ENCODE results near the gene SLC25A21.

DNA sequence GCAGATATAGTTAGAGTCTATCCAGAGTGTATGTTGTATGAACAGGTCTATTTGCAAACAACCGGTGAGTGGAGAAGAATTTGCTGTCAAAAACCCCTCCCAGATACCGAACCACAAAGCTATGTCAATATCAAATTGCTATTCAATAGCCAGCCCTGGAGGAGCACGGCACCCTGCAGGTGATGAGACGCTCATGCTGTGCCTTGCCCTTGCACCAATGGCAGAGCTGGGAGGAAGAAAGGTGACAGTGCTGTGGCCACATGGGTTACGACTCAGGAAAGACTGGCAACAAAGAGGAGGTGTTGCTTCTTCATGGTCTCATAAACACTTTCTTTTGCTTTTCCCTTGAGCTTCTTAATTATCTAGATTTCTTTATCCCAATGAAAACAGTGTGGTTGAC is 455.0 kb downstream of the SLC25A21 start:
- TF ChIP-seq POLR2AphosphoS5 (IDR thresholded peaks at IDR 0.05): no peak
- TF ChIP-seq, protein P1, sequence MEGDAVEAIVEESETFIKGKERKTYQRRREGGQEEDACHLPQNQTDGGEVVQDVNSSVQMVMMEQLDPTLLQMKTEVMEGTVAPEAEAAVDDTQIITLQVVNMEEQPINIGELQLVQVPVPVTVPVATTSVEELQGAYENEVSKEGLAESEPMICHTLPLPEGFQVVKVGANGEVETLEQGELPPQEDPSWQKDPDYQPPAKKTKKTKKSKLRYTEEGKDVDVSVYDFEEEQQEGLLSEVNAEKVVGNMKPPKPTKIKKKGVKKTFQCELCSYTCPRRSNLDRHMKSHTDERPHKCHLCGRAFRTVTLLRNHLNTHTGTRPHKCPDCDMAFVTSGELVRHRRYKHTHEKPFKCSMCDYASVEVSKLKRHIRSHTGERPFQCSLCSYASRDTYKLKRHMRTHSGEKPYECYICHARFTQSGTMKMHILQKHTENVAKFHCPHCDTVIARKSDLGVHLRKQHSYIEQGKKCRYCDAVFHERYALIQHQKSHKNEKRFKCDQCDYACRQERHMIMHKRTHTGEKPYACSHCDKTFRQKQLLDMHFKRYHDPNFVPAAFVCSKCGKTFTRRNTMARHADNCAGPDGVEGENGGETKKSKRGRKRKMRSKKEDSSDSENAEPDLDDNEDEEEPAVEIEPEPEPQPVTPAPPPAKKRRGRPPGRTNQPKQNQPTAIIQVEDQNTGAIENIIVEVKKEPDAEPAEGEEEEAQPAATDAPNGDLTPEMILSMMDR (IDR thresholded peaks at IDR 0.05): no peak
- TF ChIP-seq EP300 (IDR thresholded peaks at IDR 0.05): no peak
- TF ChIP-seq POLR2A (IDR thresholded peaks at IDR 0.05; ENCODE audit: low read depth): no peak
